Measurements from ENCODE around the gene SYCP2. TPM values are rescaled to one million over a fixed set of nuclear protein-coding genes. Genes with fewer than 3 reads are reported as not detected.
A peak's percentile ranks its signal among the peaks of the same experiment; 100 is the strongest.

The SYCP2 gene
- polyA plus RNA-seq, 3 donors: 0.28 to 1.2 (median 0.30) TPM

DNA sequence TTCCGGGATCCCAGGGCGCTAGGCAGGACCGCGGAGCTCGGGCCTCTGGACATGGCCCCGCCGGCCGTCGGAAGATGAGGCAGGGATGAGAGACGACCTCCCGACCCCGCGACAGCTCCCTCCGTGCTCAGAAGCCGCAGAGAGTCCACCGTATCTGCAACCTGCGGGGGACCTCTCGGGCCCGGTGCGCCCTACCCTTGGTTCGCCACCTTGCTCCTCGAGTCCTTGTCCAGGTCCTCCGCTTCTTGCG, 6.4 kb upstream of the SYCP2 start:
- H3K4me1 Mint-ChIP-seq: peaks cover 62% of the 10 kb centered on the region
- TF ChIP-seq, protein P1, sequence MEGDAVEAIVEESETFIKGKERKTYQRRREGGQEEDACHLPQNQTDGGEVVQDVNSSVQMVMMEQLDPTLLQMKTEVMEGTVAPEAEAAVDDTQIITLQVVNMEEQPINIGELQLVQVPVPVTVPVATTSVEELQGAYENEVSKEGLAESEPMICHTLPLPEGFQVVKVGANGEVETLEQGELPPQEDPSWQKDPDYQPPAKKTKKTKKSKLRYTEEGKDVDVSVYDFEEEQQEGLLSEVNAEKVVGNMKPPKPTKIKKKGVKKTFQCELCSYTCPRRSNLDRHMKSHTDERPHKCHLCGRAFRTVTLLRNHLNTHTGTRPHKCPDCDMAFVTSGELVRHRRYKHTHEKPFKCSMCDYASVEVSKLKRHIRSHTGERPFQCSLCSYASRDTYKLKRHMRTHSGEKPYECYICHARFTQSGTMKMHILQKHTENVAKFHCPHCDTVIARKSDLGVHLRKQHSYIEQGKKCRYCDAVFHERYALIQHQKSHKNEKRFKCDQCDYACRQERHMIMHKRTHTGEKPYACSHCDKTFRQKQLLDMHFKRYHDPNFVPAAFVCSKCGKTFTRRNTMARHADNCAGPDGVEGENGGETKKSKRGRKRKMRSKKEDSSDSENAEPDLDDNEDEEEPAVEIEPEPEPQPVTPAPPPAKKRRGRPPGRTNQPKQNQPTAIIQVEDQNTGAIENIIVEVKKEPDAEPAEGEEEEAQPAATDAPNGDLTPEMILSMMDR (IDR thresholded peaks at IDR 0.05): no peak
- peak in 1 of 3 donors; percentile 32 for DNase-seq

DNA sequence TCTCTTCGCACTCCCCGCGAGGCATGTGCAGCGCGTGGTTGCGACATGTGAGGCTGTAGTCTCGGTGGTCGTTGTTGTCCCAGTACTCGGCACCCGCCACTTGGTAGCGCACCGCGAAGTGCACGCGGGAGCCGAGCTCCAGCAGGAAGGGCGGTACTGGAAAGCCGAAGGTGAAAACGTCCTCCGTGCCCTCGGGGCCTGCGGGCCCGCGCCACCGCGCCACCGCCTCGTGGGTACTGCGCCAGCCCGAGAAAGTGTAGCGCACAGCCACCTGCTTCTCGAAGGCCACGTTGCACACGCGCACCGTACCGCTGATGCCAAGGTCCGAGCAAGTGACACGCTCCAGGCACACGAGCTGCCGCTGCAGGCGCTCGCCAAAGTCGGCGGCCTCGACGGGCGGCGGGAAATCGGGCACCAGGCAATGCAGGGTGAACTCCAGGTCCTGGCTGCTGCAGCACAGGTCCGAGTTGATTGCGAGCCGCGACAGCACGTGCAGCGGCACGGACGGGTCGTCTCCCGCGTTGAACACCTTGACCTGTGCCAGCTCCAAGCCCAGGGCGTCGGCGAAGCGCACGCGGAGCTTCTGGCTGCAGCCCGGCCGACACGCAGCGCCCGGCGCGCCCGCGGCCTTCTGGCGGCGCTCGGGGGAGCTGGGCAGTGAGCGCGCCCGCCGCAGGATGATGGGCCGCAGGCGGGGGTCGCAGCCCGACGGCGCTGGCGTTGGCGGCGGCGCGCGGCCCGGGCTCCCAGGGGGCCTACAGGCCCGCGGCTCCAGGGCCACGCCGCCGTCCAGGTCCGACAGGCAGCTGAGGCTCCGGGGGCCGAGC, 5.8 kb upstream of the SYCP2 start:
- H3K4me1 ChIP-seq (ENCODE audit: control insufficient read depth in 1 of 2, insufficient read depth in 2 of 2, low read length in 2 of 2): peaks cover 53 to 65% of the 10 kb centered on the region in 2 donors
- peak overlapping the region; percentile 87 for H3K9ac ChIP-seq (ENCODE audit: insufficient read depth, low read length, poor library complexity, severe bottlenecking)
- H2AFZ ChIP-seq (ENCODE audit: insufficient read depth, low read depth, low read length, poor library complexity, severe bottlenecking): peak overlapping the region; percentile 97
- H3K9me3 ChIP-seq (replicated peaks in 1 of 2; ENCODE audit: control insufficient read depth in 1 of 2, insufficient read depth in 1 of 2, low read length in 2 of 2): no peaks in the 10 kb centered on the region
- peak overlapping the region; percentile 91 to 97 for H3K27ac ChIP-seq (ENCODE audit: low read depth in 1 of 2, low read length in 2 of 2)
- peak overlapping the region; percentile 93 to 95 for H3K4me3 Mint-ChIP-seq
- peak overlapping the region; percentile 79 to 99 (median 95) for H3K4me3 ChIP-seq (replicated peaks in 1 of 3; ENCODE audit: low read depth in 2 of 3, low read length in 3 of 3)
- peaks cover 0 to 1% (median 0%) of the 10 kb centered on the region in 3 donors for H3K27me3 Mint-ChIP-seq (ENCODE audit: low read depth in 3 of 3)
- peaks cover 46% of the 10 kb centered on the region for H4K20me1 ChIP-seq (ENCODE audit: insufficient read depth, low read length)
- H3K27me3 ChIP-seq (ENCODE audit: control insufficient read depth in 2 of 2, insufficient read depth in 2 of 2, low read length in 2 of 2): no peaks in the 10 kb centered on the region
- H3K4me1 Mint-ChIP-seq: peaks cover 58% of the 10 kb centered on the region
- H3K4me2 ChIP-seq (replicated peaks; ENCODE audit: extremely low read depth, low read length, poor library complexity, severe bottlenecking): peak overlapping the region; percentile 85
- H3K79me2 ChIP-seq (ENCODE audit: insufficient read depth, low read length): peaks cover 90% of the 10 kb centered on the region
- peaks cover 21 to 34% of the 10 kb centered on the region in 2 donors for H3K36me3 ChIP-seq (replicated peaks in 1 of 2; ENCODE audit: control insufficient read depth in 1 of 2, insufficient read depth in 2 of 2, low read length in 2 of 2)
- peak in 1 of 3 donors; percentile 19 for DNase-seq
- TF ChIP-seq, protein P1 (IDR thresholded peaks at IDR 0.05): no peak
- intact Hi-C loops (cut with micrococcal nuclease): no loop called here
- H3K9me3 Mint-ChIP-seq: peaks cover 0 to 2% (median 0%) of the 10 kb centered on the region in 7 donors
- 44% methylated on average over 100 of the region's 104 CpGs for WGBS (ENCODE audit: insufficient coverage)
- peak overlapping the region; percentile 81 to 98 (median 92) for H3K27ac Mint-ChIP-seq
- H3K36me3 Mint-ChIP-seq: peaks cover 27 to 28% of the 10 kb centered on the region in 2 donors

More for the DNA sequence above, 6.4 kb upstream of the SYCP2 start:
- Histone ChIP-seq H3K79me2 (ENCODE audit: insufficient read depth, low read length) (peaks cover 94% of the 10 kb centered on the region), H3K36me3 (replicated peaks in 1 of 2; ENCODE audit: control insufficient read depth in 1 of 2, insufficient read depth in 2 of 2, low read length in 2 of 2) (peaks cover 26 to 40% of the 10 kb centered on the region in 2 donors), H3K4me1 (ENCODE audit: control insufficient read depth in 1 of 2, insufficient read depth in 2 of 2, low read length in 2 of 2) (peaks cover 52 to 63% of the 10 kb centered on the region in 2 donors), H3K27me3 (ENCODE audit: control insufficient read depth in 2 of 2, insufficient read depth in 2 of 2, low read length in 2 of 2) (no peaks in the 10 kb centered on the region), H3K9ac (ENCODE audit: insufficient read depth, low read length, poor library complexity, severe bottlenecking) (peak overlapping the region; percentile 87), H3K9me3 (replicated peaks in 1 of 2; ENCODE audit: control insufficient read depth in 1 of 2, insufficient read depth in 1 of 2, low read length in 2 of 2) (no peaks in the 10 kb centered on the region), H3K4me3 (replicated peaks in 1 of 3; ENCODE audit: low read depth in 2 of 3, low read length in 3 of 3) (peak overlapping the region; percentile 79 to 99 (median 95)), H3K27ac (ENCODE audit: low read depth in 1 of 2, low read length in 2 of 2) (peak overlapping the region; percentile 91 to 97), H3K4me2 (replicated peaks; ENCODE audit: extremely low read depth, low read length, poor library complexity, severe bottlenecking) (peak overlapping the region; percentile 85), H4K20me1 (ENCODE audit: insufficient read depth, low read length) (peaks cover 46% of the 10 kb centered on the region), H2AFZ (ENCODE audit: insufficient read depth, low read depth, low read length, poor library complexity, severe bottlenecking) (peak overlapping the region; percentile 97)
- Mint-ChIP-seq H3K27ac (peak overlapping the region; percentile 89 to 98 (median 92)), H3K27me3 (ENCODE audit: low read depth in 3 of 3) (no peaks in the 10 kb centered on the region), H3K4me3 (peak overlapping the region; percentile 93 to 95), H3K36me3 (peaks cover 31 to 32% of the 10 kb centered on the region in 2 donors), H3K9me3 (peaks cover 0 to 2% (median 0%) of the 10 kb centered on the region in 7 donors)
- under 1% methylated on average over 20 of the region's 24 CpGs for WGBS (ENCODE audit: insufficient coverage)
- intact Hi-C loops (cut with micrococcal nuclease): loop anchor here (10.0 kb wide), 3 partner anchors 115 to 1185 kb away; no protein-coding TSS in a partner anchor

Measured in CD14-positive monocyte (primary cell).